Gastroesophageal sphincter (tissue), 4 donors: ENCODE results near the gene STS. TPM values are rescaled to one million over a fixed set of nuclear protein-coding genes. Genes with fewer than 3 reads are reported as not detected.

Experiments
- ATAC-seq: fragments of 150-250 bp; one replicate; pipeline ENCODE4 v1.9.1; 2016; ENCODE audit warnings: mild to moderate bottlenecking, moderate library complexity
- H3K27ac ChIP-seq, 4 donors: fragments of 200-600 bp; sonication (generic) in 3 of 4; 1 replicate in 3 of 4; 2 replicates in 1 of 4; pipeline ENCODE4 v1.5.1; 2016 to 2019
- H3K27me3 ChIP-seq: fragments of 200-600 bp; sonication (generic); one replicate; pipeline ENCODE4 v1.5.1; 2019
- H3K36me3 ChIP-seq, 2 donors: fragments of 200-600 bp; sonication (generic); one replicate each; pipeline ENCODE4 v1.5.1; 2019; ENCODE audit warnings: control low read depth in 1 of 2
- H3K4me1 ChIP-seq, 3 donors: fragments of 200-600 bp; sonication (generic); 1 replicate in 2 of 3; 2 replicates in 1 of 3; pipeline ENCODE4 v1.5.1; 2016 to 2019; ENCODE audit warnings: control low read depth in 2 of 3
- H3K4me3 ChIP-seq, 2 donors: fragments of 200-600 bp; sonication (generic); one replicate each; pipeline ENCODE4 v1.5.1; 2019; ENCODE audit warnings: mild to moderate bottlenecking in 1 of 2, moderate library complexity in 1 of 2
- H3K9me3 ChIP-seq, 3 donors: fragments of 200-600 bp; sonication (generic); one replicate each; pipeline ENCODE4 v1.5.1; 2017 to 2019; ENCODE audit warnings: control low read depth in 2 of 3
- CTCF ChIP-seq, 4 experiments: fragments of 200-600 bp in 2 of 4; fragments of 450-650 bp in 2 of 4; sonication (generic) in 1 of 4; IDR thresholded peaks; one replicate each; pipeline ENCODE4 v1.5.1; 2017 to 2019; ENCODE audit warnings: antibody characterized with exemption in 4 of 4, mild to moderate bottlenecking in 2 of 4, moderate library complexity in 2 of 4
- EP300 ChIP-seq: sonication (generic); formaldehyde crosslinking; IDR thresholded peaks from one replicate; pipeline ENCODE4 v1.6.1; 2017; ENCODE audit warnings: antibody characterized with exemption, mild to moderate bottlenecking
- POLR2A ChIP-seq, 2 donors: fragments of 450-650 bp; IDR thresholded peaks; one replicate each; pipeline ENCODE4 v1.6.1; 2017; ENCODE audit warnings: antibody characterized with exemption in 2 of 2, mild to moderate bottlenecking in 2 of 2, moderate library complexity in 1 of 2
- POLR2AphosphoS5 ChIP-seq: sonication (generic); formaldehyde crosslinking; IDR thresholded peaks from one replicate; pipeline ENCODE4 v1.6.1; 2017; ENCODE audit warnings: antibody characterized with exemption
- WGBS, 2 donors: methylation state at CpG; one replicate each; pipeline ENCODE4 v1.1.5; 2018; ENCODE audit warnings: low coverage in 1 of 2; 5-methylcytosine and 5-hydroxymethylcytosine counted together
- total RNA-seq, 4 donors: library from RNA; depleted of rRNA; stranded (reverse); fragments of >200 nt; gene quantifications; one replicate each; pipeline ENCODE4 v1.1.0, GENCODE V29; 2016

The STS gene
- total RNA-seq, 4 donors from 2014 or later: 4.0 to 9.3 (median 5.7) TPM

GRCh38 chrX:7143076-7143475 is 4.4 kb upstream of the STS start:
- no peak for ATAC-seq
- no peak overlapping the region for H3K4me3 ChIP-seq
- H3K27me3 ChIP-seq: no peaks in the 10 kb centered on the region
- H3K27ac ChIP-seq: no peak overlapping the region
- peaks cover 0 to 6% (median 4%) of the 10 kb centered on the region in 3 donors for H3K4me1 ChIP-seq
- no peak for TF ChIP-seq POLR2AphosphoS5
- 100% methylated on average over 1 of the region's 1 CpG for WGBS, 2 donors
- H3K9me3 ChIP-seq: no peaks in the 10 kb centered on the region
- no peaks in the 10 kb centered on the region for H3K36me3 ChIP-seq

- Histone ChIP-seq H3K4me1 (peaks cover 0 to 6% (median 4%) of the 10 kb centered on the region in 3 donors), H3K27me3 (no peaks in the 10 kb centered on the region), H3K27ac (no peak overlapping the region), H3K4me3 (no peak overlapping the region), H3K9me3 (no peaks in the 10 kb centered on the region), H3K36me3 (no peaks in the 10 kb centered on the region)
- no peak for ATAC-seq
- WGBS, 2 donors: 83 to 87% methylated on average over 6 to 7 of the region's 8 CpGs
- no peak for TF ChIP-seq EP300
- TF ChIP-seq POLR2AphosphoS5: no peak
- no peak for TF ChIP-seq CTCF (IDR thresholded peaks at IDR 0.05)
- TF ChIP-seq POLR2A (IDR thresholded peaks at IDR 0.05): no peak
These were observed 3.5 kb upstream of the STS start for GRCh38 chrX:7143941-7144525.

- H3K27ac ChIP-seq: no peak overlapping the region
- no peak for ATAC-seq
- no peak for TF ChIP-seq POLR2AphosphoS5
- TF ChIP-seq EP300: no peak
- TF ChIP-seq POLR2A (IDR thresholded peaks at IDR 0.05): no peak
- no peak for TF ChIP-seq CTCF (IDR thresholded peaks at IDR 0.05)
- H3K9me3 ChIP-seq: no peaks in the 10 kb centered on the region
- no peak overlapping the region for H3K4me3 ChIP-seq
- 3 to 23% methylated on average over 3 of the region's 3 CpGs for WGBS, 2 donors
- no peaks in the 10 kb centered on the region for H3K27me3 ChIP-seq
- peaks cover 0 to 6% (median 4%) of the 10 kb centered on the region in 3 donors for H3K4me1 ChIP-seq
- no peaks in the 10 kb centered on the region for H3K36me3 ChIP-seq
These were observed 2.1 kb upstream of the STS start for GRCh38 chrX:7145454-7145853.

GRCh38 chrX:7146020-7146702 is 1.4 kb upstream of the STS start:
- Histone ChIP-seq H3K36me3 (no peaks in the 10 kb centered on the region), H3K27me3 (no peaks in the 10 kb centered on the region), H3K9me3 (no peaks in the 10 kb centered on the region), H3K4me3 (no peak overlapping the region), H3K4me1 (peaks cover 0 to 6% (median 4%) of the 10 kb centered on the region in 3 donors), H3K27ac (no peak overlapping the region)
- no peak for TF ChIP-seq CTCF (IDR thresholded peaks at IDR 0.05)
- no peak for TF ChIP-seq POLR2AphosphoS5
- no peak for TF ChIP-seq POLR2A (IDR thresholded peaks at IDR 0.05)
- TF ChIP-seq EP300: no peak
- WGBS, 2 donors: 81 to 87% methylated on average over 3 of the region's 3 CpGs
- no peak for ATAC-seq

GRCh38 chrX:7146703-7147412 is 654 bp upstream of the STS start:
- peak overlapping the region in 3 of 4 donors; percentile 87 to 91 (median 87) for H3K27ac ChIP-seq
- WGBS, 2 donors: 28 to 54% methylated on average over 2 to 5 of the region's 13 CpGs
- peaks cover 0 to 6% (median 4%) of the 10 kb centered on the region in 3 donors for H3K4me1 ChIP-seq
- no peaks in the 10 kb centered on the region for H3K36me3 ChIP-seq
- no peak for ATAC-seq
- TF ChIP-seq POLR2AphosphoS5: no peak
- TF ChIP-seq CTCF (IDR thresholded peaks at IDR 0.05): no peak
- no peak for TF ChIP-seq POLR2A (IDR thresholded peaks at IDR 0.05)
- TF ChIP-seq EP300: no peak
- H3K4me3 ChIP-seq: peak overlapping the region; percentile 72 to 76
- H3K9me3 ChIP-seq: no peaks in the 10 kb centered on the region
- no peaks in the 10 kb centered on the region for H3K27me3 ChIP-seq
